WTC11 (cell line): ENCODE data around the gene TAF7. TPM values are rescaled to one million over a fixed set of nuclear protein-coding genes. Genes with fewer than 3 reads are reported as not detected.

Experiments
- ATAC-seq: fragments of 200-7000 bp; cut with Tn5 transposase; 2 replicates; pipeline ENCODE4 v1.10.0; 2021; ENCODE audit warnings: mild to moderate bottlenecking, moderate library complexity
- CTCF ChIA-PET: fragments of 300-600 bp; sonication (Branson Sonifier 250); formaldehyde crosslinking; loops from one replicate; lab custom pipeline; 2021; ENCODE audit warnings: antibody characterized with exemption; lab: Charles Lee
- POLR2A ChIA-PET: fragments of 350-600 bp; sonication (Branson Sonifier 250); formaldehyde crosslinking; loops from one replicate; lab custom pipeline; 2021; ENCODE audit warnings: antibody characterized with exemption; lab: Charles Lee
- DNase-seq: peaks from one replicate; pipeline ENCODE4 v3.0.0; 2021; ENCODE audit warnings: low spot score
- H3K27ac Mint-ChIP-seq: 2 replicates; pipeline ENCODE4 v1.8.0; 2021; ENCODE audit warnings: mixed read lengths
- H3K27me3 Mint-ChIP-seq: 2 replicates; pipeline ENCODE4 v1.8.0; 2021; ENCODE audit warnings: low read depth, mild to moderate bottlenecking, moderate library complexity, mixed read lengths
- H3K36me3 Mint-ChIP-seq: 2 replicates; pipeline ENCODE4 v1.8.0; 2021; ENCODE audit warnings: mixed read lengths
- H3K4me1 Mint-ChIP-seq: 2 replicates; pipeline ENCODE4 v1.8.0; 2022; ENCODE audit warnings: mixed read lengths
- H3K4me3 Mint-ChIP-seq: 2 replicates; pipeline ENCODE4 v1.8.0; 2021; ENCODE audit warnings: mild to moderate bottlenecking, moderate library complexity, mixed read lengths
- H3K9me3 Mint-ChIP-seq: 2 replicates; pipeline ENCODE4 v1.8.0; 2021; ENCODE audit warnings: mixed read lengths
- AR ChIP-seq: fragments of 250-450 bp; sonication (Bioruptor Pico); IDR thresholded peaks from 2 replicates; pipeline ENCODE4 v1.9.0; 2021; ENCODE audit warnings: mild to moderate bottlenecking
- CBFB ChIP-seq: sonication (generic); formaldehyde crosslinking; IDR thresholded peaks from 2 replicates; pipeline ENCODE4 v1.8.1; 2022; ENCODE audit warnings: mild to moderate bottlenecking, low read depth, missing genetic modification reagents
- CTCF ChIP-seq: fragments of 200-600 bp; IDR thresholded peaks from 2 replicates; pipeline ENCODE4 v1.8.0; 2022; ENCODE audit warnings: antibody characterized with exemption
- ESRRA ChIP-seq: sonication (generic); formaldehyde crosslinking; IDR thresholded peaks from 2 replicates; pipeline ENCODE4 v1.8.1; 2022; ENCODE audit warnings: mild to moderate bottlenecking, missing genetic modification reagents, borderline replicate concordance
- FOXP1 ChIP-seq: sonication (generic); formaldehyde crosslinking; IDR thresholded peaks from 2 replicates; pipeline ENCODE4 v1.8.0; 2022; ENCODE audit warnings: missing genetic modification reagents, mild to moderate bottlenecking, moderate library complexity, borderline replicate concordance
- GABPB1 ChIP-seq: sonication (generic); formaldehyde crosslinking; IDR thresholded peaks from 2 replicates; pipeline ENCODE4 v1.8.1; 2023; ENCODE audit warnings: mild to moderate bottlenecking, missing genetic modification reagents
- JAZF1 ChIP-seq: fragments of 250-450 bp; sonication (Bioruptor Pico); IDR thresholded peaks from 2 replicates; pipeline ENCODE4 v1.9.0; 2021; ENCODE audit warnings: moderate library complexity, mild to moderate bottlenecking, inconsistent platforms
- JUN ChIP-seq: sonication (generic); formaldehyde crosslinking; IDR thresholded peaks from 2 replicates; pipeline ENCODE4 v1.8.0; 2023; ENCODE audit warnings: mild to moderate bottlenecking, missing genetic modification reagents
- MAX ChIP-seq: sonication (generic); formaldehyde crosslinking; IDR thresholded peaks from 2 replicates; pipeline ENCODE4 v1.8.0; 2022; ENCODE audit warnings: mild to moderate bottlenecking, missing genetic modification reagents
- NFE2L1 ChIP-seq: sonication (generic); formaldehyde crosslinking; IDR thresholded peaks from 2 replicates; pipeline ENCODE4 v1.8.1; 2023; ENCODE audit warnings: missing genetic modification reagents
- PREB ChIP-seq: sonication (generic); formaldehyde crosslinking; IDR thresholded peaks from 2 replicates; pipeline ENCODE4 v1.8.1; 2022; ENCODE audit warnings: mild to moderate bottlenecking, missing genetic modification reagents, moderate library complexity, borderline replicate concordance
- SMAD4 ChIP-seq: sonication (generic); formaldehyde crosslinking; IDR thresholded peaks from 2 replicates; pipeline ENCODE4 v1.8.0; 2022; ENCODE audit warnings: mild to moderate bottlenecking, missing genetic modification reagents
- TCF7 ChIP-seq: sonication (generic); formaldehyde crosslinking; IDR thresholded peaks from 2 replicates; pipeline ENCODE4 v1.8.0; 2022; ENCODE audit warnings: mild to moderate bottlenecking, low read depth, missing genetic modification reagents, moderate library complexity
- TEAD4 ChIP-seq: sonication (generic); formaldehyde crosslinking; IDR thresholded peaks from 2 replicates; pipeline ENCODE4 v1.8.0; 2022; ENCODE audit warnings: mild to moderate bottlenecking, missing genetic modification reagents
- USF2 ChIP-seq: sonication (generic); formaldehyde crosslinking; IDR thresholded peaks from 2 replicates; pipeline ENCODE4 v1.8.1; 2023; ENCODE audit warnings: mild to moderate bottlenecking, missing genetic modification reagents, moderate library complexity
- ZMAT4 ChIP-seq: fragments of 250-450 bp; sonication (Bioruptor Pico); IDR thresholded peaks from 2 replicates; pipeline ENCODE4 v1.9.0; 2021; ENCODE audit warnings: mild to moderate bottlenecking
- ZNF416 ChIP-seq: fragments of 250-450 bp; sonication (Bioruptor Pico); IDR thresholded peaks from 2 replicates; pipeline ENCODE4 v1.9.0; 2021; ENCODE audit warnings: mild to moderate bottlenecking, inconsistent platforms
- ZSCAN18 ChIP-seq: fragments of 250-450 bp; sonication (Bioruptor Pico); IDR thresholded peaks from 2 replicates; pipeline ENCODE4 v2.1.2; 2022; ENCODE audit warnings: mild to moderate bottlenecking, moderate library complexity
- total RNA-seq: library from RNA; stranded (reverse); gene quantifications from 3 replicates; pipeline ENCODE4 v1.2.3, GENCODE V29; 2021

Gene TAF7
- total RNA-seq, 1 experiment from 2014 or later = 96.2 TPM

- Mint-ChIP-seq H3K36me3 (peaks cover 59% of the 10 kb centered on the region), H3K27ac (no peak overlapping the region), H3K27me3 (peaks cover 9% of the 10 kb centered on the region), H3K9me3 (peaks cover 56% of the 10 kb centered on the region), H3K4me1 (peaks cover 7% of the 10 kb centered on the region), H3K4me3 (no peak overlapping the region)
- no peak for ATAC-seq
- TF ChIP-seq ESRRA (CRISPR knock-in tag) (no peak), MAX (CRISPR knock-in tag) (no peak), NFE2L1 (CRISPR knock-in tag) (no peak), AR (CRISPR knock-in tag) (no peak), SMAD4 (CRISPR knock-in tag) (no peak), TCF7 (CRISPR knock-in tag) (no peak), ZNF416 (CRISPR knock-in tag) (no peak), CTCF (no peak), PREB (CRISPR knock-in tag) (no peak), GABPB1 (CRISPR knock-in tag) (no peak), FOXP1 (CRISPR knock-in tag) (no peak), CBFB (no peak), TEAD4 (CRISPR knock-in tag) (no peak), USF2 (CRISPR knock-in tag) (no peak), ZMAT4 (CRISPR knock-in tag) (no peak), JUN (CRISPR knock-in tag) (no peak)
- no peak for DNase-seq
- ChIA-PET CTCF (interaction anchor here (0.9 to 2.5 kb wide), 13 partner anchors 12 to 208 kb away, joined by 3 to 11 read pairs (median 5); partner anchors contain the start of genes PCDHB15, PCDHGA10, PCDHGA3 and PCDHGB4), POLR2A (no interaction called here)
Measured at GRCh38 chr5:141355641-141356040, 35.1 kb upstream of the TAF7 start.

- no peak for DNase-seq
- Mint-ChIP-seq H3K4me1 (peaks cover 5% of the 10 kb centered on the region), H3K9me3 (peaks cover 54% of the 10 kb centered on the region), H3K27ac (no peak within 1 kb of the TSS), H3K27me3 (peaks cover 8% of the 10 kb centered on the region), H3K36me3 (peaks cover 57% of the 10 kb centered on the region)
- no peak for ATAC-seq
- TF ChIP-seq ZSCAN18 (no peak), JAZF1 (CRISPR knock-in tag) (no peak), CTCF (peak; percentile 73)
- TF ChIP-seq, all 79 proteins: peak for 1
- ChIA-PET POLR2A (no interaction called here), CTCF (interaction anchor here (0.6 to 2.5 kb wide), 15 partner anchors 11 to 206 kb away, joined by 3 to 11 read pairs (median 5); partner anchors contain the start of genes PCDHB15, PCDHGA1, PCDHGA10 and PCDHGA3)
- no peak within 1 kb of the TSS for H3K4me3 Mint-ChIP-seq
Measured at GRCh38 chr5:141354900-141355469, 34.4 kb upstream of the TAF7 start, which contains the start of gene PCDHGA4. PCDHGA4 (plus strand) TSS chr5:141355021; CDS start chr5:141355108, 87 bp downstream.
